ENCODE measurements around the gene TMEM123.

The TMEM123 gene

GRCh38 chr11:102390667-102391465, 61.7 kb downstream of the TMEM123 start:
- Histone ChIP-seq H3K27ac (no peak overlapping the region), H3K36me3 (peaks cover 77% of the 10 kb centered on the region)
- TF ChIP-seq CTCF (IDR thresholded peaks at IDR 0.05), result peak; percentile 90

GRCh38 chr11:102389253-102389652, 63.3 kb downstream of the TMEM123 start:
- peaks cover 79% of the 10 kb centered on the region for H3K36me3 ChIP-seq
- no peak overlapping the region for H3K27ac ChIP-seq
- TF ChIP-seq CTCF (IDR thresholded peaks at IDR 0.05), result no peak
- H3K4me3 ChIP-seq (ENCODE audit: low read depth in 1 of 2, low read length in 1 of 2), result no peak overlapping the region
- H3K9me3 ChIP-seq, result no peaks in the 10 kb centered on the region
- peaks cover 0 to 3% of the 10 kb centered on the region in 2 experiments for H3K4me1 ChIP-seq (ENCODE audit: control insufficient read depth in 1 of 2, insufficient read depth in 1 of 2, low read depth in 1 of 2, low read length in 1 of 2)
- H3K27me3 ChIP-seq, result no peaks in the 10 kb centered on the region

More at GRCh38 chr11:102390667-102391465, 61.7 kb downstream of the TMEM123 start:
- H3K4me3 ChIP-seq (ENCODE audit: low read depth in 1 of 2, low read length in 1 of 2), result no peak overlapping the region
- H3K27me3 ChIP-seq, result no peaks in the 10 kb centered on the region
- H3K9me3 ChIP-seq, result no peaks in the 10 kb centered on the region
- peaks cover 0 to 3% of the 10 kb centered on the region in 2 experiments for H3K4me1 ChIP-seq (ENCODE audit: control insufficient read depth in 1 of 2, insufficient read depth in 1 of 2, low read depth in 1 of 2, low read length in 1 of 2)

- H3K4me3 ChIP-seq (ENCODE audit: low read depth in 1 of 2, low read length in 1 of 2), result no peak overlapping the region
- no peak for TF ChIP-seq CTCF (IDR thresholded peaks at IDR 0.05)
- no peak overlapping the region for H3K27ac ChIP-seq
- H3K9me3 ChIP-seq, result no peaks in the 10 kb centered on the region
- H3K27me3 ChIP-seq, result no peaks in the 10 kb centered on the region
- peaks cover 81% of the 10 kb centered on the region for H3K36me3 ChIP-seq
- no peaks in the 10 kb centered on the region for H3K4me1 ChIP-seq (ENCODE audit: control insufficient read depth in 1 of 2, insufficient read depth in 1 of 2, low read depth in 1 of 2, low read length in 1 of 2)
Measured at GRCh38 chr11:102387043-102387781, 65.4 kb downstream of the TMEM123 start.

GRCh38 chr11:102386136-102386734, 66.3 kb downstream of the TMEM123 start:
- no peaks in the 10 kb centered on the region for H3K9me3 ChIP-seq
- TF ChIP-seq CTCF (IDR thresholded peaks at IDR 0.05), result no peak
- no peaks in the 10 kb centered on the region for H3K27me3 ChIP-seq
- no peak overlapping the region for H3K27ac ChIP-seq
- no peak overlapping the region for H3K4me3 ChIP-seq (ENCODE audit: low read depth in 1 of 2, low read length in 1 of 2)
- H3K36me3 ChIP-seq, result peaks cover 84% of the 10 kb centered on the region
- no peaks in the 10 kb centered on the region for H3K4me1 ChIP-seq (ENCODE audit: control insufficient read depth in 1 of 2, insufficient read depth in 1 of 2, low read depth in 1 of 2, low read length in 1 of 2)

- Histone ChIP-seq H3K9me3 (no peaks in the 10 kb centered on the region), H3K27me3 (no peaks in the 10 kb centered on the region), H3K27ac (no peak overlapping the region), H3K36me3 (peaks cover 89% of the 10 kb centered on the region), H3K4me1 (ENCODE audit: control insufficient read depth in 1 of 2, insufficient read depth in 1 of 2, low read depth in 1 of 2, low read length in 1 of 2) (no peaks in the 10 kb centered on the region), H3K4me3 (ENCODE audit: low read depth in 1 of 2, low read length in 1 of 2) (no peak overlapping the region)
- no peak for TF ChIP-seq CTCF (IDR thresholded peaks at IDR 0.05)
Measured at GRCh38 chr11:102385085-102386007, 67.2 kb downstream of the TMEM123 start.
